Liver (tissue), 9 donors: ENCODE data around the gene RERE. TPM values are rescaled to one million over a fixed set of nuclear protein-coding genes. Genes with fewer than 3 reads are reported as not detected.

ENCODE experiments used
- DNase-seq: peaks from one replicate; pipeline ENCODE4 v3.0.0-alpha.2; 2017; ENCODE audit warnings: low spot score
- H3K27ac ChIP-seq, 2 donors: one replicate each; pipeline ENCODE4 v1.7.0; 2013; ENCODE audit warnings: inconsistent platforms in 2 of 2, low read length in 2 of 2, control low read depth in 1 of 2, low read depth in 1 of 2, mild to moderate bottlenecking in 1 of 2
- H3K27me3 ChIP-seq, 4 donors: one replicate each; pipeline versions ENCODE4 v1.6.1 to v1.7.0; 2013; ENCODE audit warnings: low read length in 3 of 4, inconsistent platforms in 1 of 4, mild to moderate bottlenecking in 1 of 4, moderate library complexity in 1 of 4; ENCODE audit not compliant: control insufficient read depth in 4 of 4, insufficient read depth in 4 of 4
- H3K36me3 ChIP-seq, 4 donors: one replicate each; pipeline versions ENCODE4 v1.6.1 to v1.7.0; 2013; ENCODE audit warnings: low read length in 3 of 4, mild to moderate bottlenecking in 3 of 4, low read depth in 1 of 4, moderate library complexity in 1 of 4; ENCODE audit not compliant: control insufficient read depth in 4 of 4, insufficient read depth in 3 of 4
- H3K4me1 ChIP-seq, 4 donors: one replicate each; pipeline versions ENCODE4 v1.6.1 to v1.7.0; 2013; ENCODE audit warnings: low read length in 3 of 4, mild to moderate bottlenecking in 3 of 4, moderate library complexity in 1 of 4; ENCODE audit not compliant: control insufficient read depth in 4 of 4, insufficient read depth in 4 of 4
- H3K4me3 ChIP-seq, 3 donors: one replicate each; pipeline versions ENCODE4 v1.6.1 to v1.7.0; 2013; ENCODE audit warnings: low read length in 3 of 3, control low read depth in 1 of 3, low read depth in 1 of 3, mild to moderate bottlenecking in 1 of 3
- H3K9ac ChIP-seq, 2 donors: one replicate each; pipeline ENCODE4 v1.7.0; 2013; ENCODE audit warnings: low read length in 2 of 2, mild to moderate bottlenecking in 2 of 2, moderate library complexity in 2 of 2, control low read depth in 1 of 2, low read depth in 1 of 2
- H3K9me3 ChIP-seq, 4 donors: one replicate each; pipeline versions ENCODE4 v1.6.1 to v1.7.0; 2013; ENCODE audit warnings: low read length in 3 of 4; ENCODE audit not compliant: control insufficient read depth in 4 of 4
- ATF3 ChIP-seq: IDR thresholded peaks from 2 replicates; pipeline ENCODE4 v1.6.1; 2016; ENCODE audit warnings: antibody characterized with exemption
- CTCF ChIP-seq: fragments of 150-350 bp; IDR thresholded peaks from 2 replicates; pipeline ENCODE4 v1.5.1; 2017; ENCODE audit warnings: improper control_type of control experiment, low read depth, low read length; ENCODE audit not compliant: missing input control
- EGR1 ChIP-seq, 2 donors: IDR thresholded peaks; 2 replicates each; pipeline ENCODE4 v1.6.1; 2016 to 2018; ENCODE audit warnings: antibody characterized with exemption in 2 of 2, low read depth in 2 of 2
- FOXA1 ChIP-seq: IDR thresholded peaks from 2 replicates; pipeline ENCODE4 v1.6.1; 2016; ENCODE audit warnings: antibody characterized with exemption
- FOXA2 ChIP-seq: IDR thresholded peaks from 2 replicates; pipeline ENCODE4 v1.6.1; 2016; ENCODE audit warnings: antibody characterized with exemption
- GABPA ChIP-seq, 2 donors: IDR thresholded peaks in 1 of 2; conservative IDR thresholded peaks in 1 of 2; 2 replicates each; pipeline ENCODE4 v1.6.1; 2016; ENCODE audit warnings: antibody characterized with exemption in 2 of 2, mild to moderate bottlenecking in 1 of 2, moderate library complexity in 1 of 2
- HNF4A ChIP-seq, 2 donors: conservative IDR thresholded peaks; 2 replicates each; pipeline ENCODE4 v1.6.1; 2016; ENCODE audit warnings: antibody characterized with exemption in 2 of 2, mild to moderate bottlenecking in 2 of 2
- HNF4G ChIP-seq: IDR thresholded peaks from 2 replicates; pipeline ENCODE4 v1.6.1; 2016; ENCODE audit warnings: antibody characterized with exemption
- JUND ChIP-seq, 2 donors: IDR thresholded peaks; 2 replicates each; pipeline ENCODE4 v1.6.1; 2016; ENCODE audit warnings: antibody characterized with exemption in 2 of 2
- MAX ChIP-seq: IDR thresholded peaks from 2 replicates; pipeline ENCODE4 v1.6.1; 2016; ENCODE audit warnings: antibody characterized with exemption
- NR2F2 ChIP-seq: IDR thresholded peaks from 2 replicates; pipeline ENCODE4 v1.6.1; 2016; ENCODE audit warnings: antibody characterized with exemption
- RAD21 ChIP-seq, 2 donors: IDR thresholded peaks; 2 replicates each; pipeline ENCODE4 v1.6.1; 2016; ENCODE audit warnings: antibody characterized with exemption in 2 of 2, mild to moderate bottlenecking in 2 of 2
- REST ChIP-seq: IDR thresholded peaks from 2 replicates; pipeline ENCODE4 v1.6.1; 2016; ENCODE audit warnings: antibody characterized with exemption, mild to moderate bottlenecking
- RXRA ChIP-seq, 2 donors: IDR thresholded peaks; 2 replicates each; pipeline ENCODE4 v1.6.1; 2017 to 2018; ENCODE audit warnings: antibody characterized with exemption in 2 of 2, mild to moderate bottlenecking in 1 of 2
- SP1 ChIP-seq: IDR thresholded peaks from 2 replicates; pipeline ENCODE4 v1.6.1; 2018; ENCODE audit warnings: antibody characterized with exemption, mild to moderate bottlenecking
- TAF1 ChIP-seq: conservative IDR thresholded peaks from 2 replicates; pipeline ENCODE4 v1.6.1; 2016; ENCODE audit warnings: antibody characterized with exemption, mild to moderate bottlenecking
- YY1 ChIP-seq: IDR thresholded peaks from 2 replicates; pipeline ENCODE4 v1.6.1; 2016; ENCODE audit warnings: antibody characterized with exemption, mild to moderate bottlenecking
- ZBTB33 ChIP-seq: IDR thresholded peaks from 2 replicates; pipeline ENCODE4 v1.6.1; 2016; ENCODE audit warnings: antibody characterized with exemption
- WGBS: extraction: QIAGEN DNeasy Blood & Tissue Kit; methylation state at CpG from one replicate; pipeline ENCODE4 v1.1.7; 2013; 5-methylcytosine and 5-hydroxymethylcytosine counted together
- polyA plus RNA-seq, 2 donors: library from polyadenylated mRNA; stranded (reverse) in 1 of 2; unstranded in 1 of 2; fragments of 200-250 nt in 1 of 2; fragments of >200 nt in 1 of 2; fragmentation: Nextera tagmentation in 1 of 2; extraction: Ambion mirVana in 1 of 2; gene quantifications; one replicate each; pipeline versions ENCODE4 v1.2.1 to v1.2.3, GENCODE V29; 2013 to 2015
- total RNA-seq, 2 donors: library from RNA; depleted of rRNA; stranded (reverse); fragments of >200 nt; gene quantifications; one replicate each; pipeline ENCODE4 v1.2.3, GENCODE V29; 2014
- donor health status: healthy.
- donor health status: healthy.
- donor health status: healthy.
- donor health status: healthy.
- donor health status: healthy.

Gene RERE
- total and polyA plus RNA-seq, 4 donors: 9.8 to 49.1 (median 24.8) TPM

- TF ChIP-seq SP1: no peak
- TF ChIP-seq TAF1: no peak
- TF ChIP-seq JUND (IDR thresholded peaks at IDR 0.05): no peak
- TF ChIP-seq RXRA (IDR thresholded peaks at IDR 0.05): no peak
- no peak for TF ChIP-seq FOXA2
- no peak for TF ChIP-seq FOXA1
- TF ChIP-seq HNF4A (conservative IDR thresholded peaks at IDR 0.05): no peak
- TF ChIP-seq HNF4G: no peak
- TF ChIP-seq NR2F2: no peak
- TF ChIP-seq ATF3: no peak
- no peak for TF ChIP-seq REST
- no peak for TF ChIP-seq GABPA (IDR thresholded peaks at IDR 0.05 in 1 of 2, conservative IDR thresholded peaks at IDR 0.05 in 1 of 2)
- TF ChIP-seq RAD21 (IDR thresholded peaks at IDR 0.05): no peak
- no peak for TF ChIP-seq MAX
- no peak for TF ChIP-seq YY1
- TF ChIP-seq CTCF: no peak
- Histone ChIP-seq H3K4me3 (no peak overlapping the region), H3K27ac (no peak overlapping the region), H3K4me1 (no peaks in the 10 kb centered on the region), H3K27me3 (no peaks in the 10 kb centered on the region), H3K36me3 (no peaks in the 10 kb centered on the region), H3K9ac (no peak overlapping the region), H3K9me3 (no peaks in the 10 kb centered on the region)
- WGBS: 89% methylated on average over 2 of the region's 2 CpGs
- DNase-seq: no peak
Observed at GRCh38 chr1:8687538-8687937, 129.9 kb downstream of the RERE start.

GRCh38 chr1:8687039-8687438 is 130.4 kb downstream of the RERE start:
- no peak for TF ChIP-seq ZBTB33
- no peak for TF ChIP-seq EGR1 (IDR thresholded peaks at IDR 0.05; ENCODE audit: low read depth in 2 of 2)
- no peak for TF ChIP-seq TAF1
- no peak for TF ChIP-seq NR2F2
- TF ChIP-seq ATF3: no peak
- Histone ChIP-seq H3K36me3 (no peaks in the 10 kb centered on the region), H3K9me3 (no peaks in the 10 kb centered on the region), H3K27me3 (no peaks in the 10 kb centered on the region), H3K4me1 (peaks cover 0 to under 1% (median 0%) of the 10 kb centered on the region in 4 donors), H3K27ac (peak overlapping the region in 1 of 2 donors; percentile 8), H3K4me3 (no peak overlapping the region), H3K9ac (no peak overlapping the region)
- DNase-seq: no peak
- 63% methylated on average over 4 of the region's 4 CpGs for WGBS
